K562 (cell line): ENCODE data around the gene ADAP2. TPM values are rescaled to one million over a fixed set of nuclear protein-coding genes. Genes with fewer than 3 reads are reported as not detected.

Experiments used
- CGGBP1 ChIP-seq: fragments of 250-450 bp; sonication (Bioruptor Pico); IDR thresholded peaks from 2 replicates; pipeline ENCODE4 v1.9.0; 2021; ENCODE audit warnings: mild to moderate bottlenecking
- HIVEP1 ChIP-seq: fragments of 250-450 bp; sonication (Bioruptor Pico); IDR thresholded peaks from 2 replicates; pipeline ENCODE4 v1.4.0; 2020; ENCODE audit warnings: mild to moderate bottlenecking
- KLF6 ChIP-seq: fragments of 250-450 bp; sonication (Bioruptor Pico); IDR thresholded peaks from 2 replicates; pipeline ENCODE4 v1.4.0; 2020; ENCODE audit warnings: mild to moderate bottlenecking, moderate library complexity, borderline replicate concordance
- NEUROD1 ChIP-seq: fragments of 150-350 bp; IDR thresholded peaks from 2 replicates; pipeline ENCODE4 v1.6.1; 2014; ENCODE audit warnings: borderline replicate concordance, low read length, low read depth; ENCODE audit not compliant: partially characterized antibody
- NRF1 ChIP-seq, 2 experiments: fragments of 450-650 bp; IDR thresholded peaks in 1 of 2; conservative IDR thresholded peaks in 1 of 2; 2 replicates each; pipeline ENCODE4 v1.6.1; 2014; ENCODE audit warnings: mild to moderate bottlenecking in 2 of 2
- POLR2A ChIP-seq: fragments of 450-650 bp; conservative IDR thresholded peaks from 2 replicates; pipeline ENCODE4 v1.6.1; 2016
- TEAD2 ChIP-seq: fragments of 450-650 bp; IDR thresholded peaks from 2 replicates; pipeline ENCODE4 v1.6.1; 2016; ENCODE audit warnings: missing genetic modification characterization, control low read depth, missing compliant biosample characterization
- YY1 ChIP-seq, 3 experiments: IDR thresholded peaks; 2 replicates each; pipeline ENCODE4 v1.6.1; 2011; ENCODE audit warnings: low read length in 2 of 3, mild to moderate bottlenecking in 2 of 3, moderate library complexity in 2 of 3, borderline replicate concordance in 1 of 3, control low read depth in 1 of 3, low read depth in 1 of 3; ENCODE audit not compliant: insufficient read depth in 3 of 3, insufficient replicate concordance in 2 of 3, control insufficient read depth in 1 of 3, insufficient read length in 1 of 3; ENCODE audit errors: extremely low read depth in 1 of 3
- ZBTB11 ChIP-seq, 3 experiments: fragments of 200-800 bp in 1 of 3; fragments of 250-450 bp in 1 of 3; fragments of 450-650 bp in 1 of 3; sonication (Bioruptor Pico) in 1 of 3; sonication (Bioruptor generic) in 1 of 3; formaldehyde crosslinking in 1 of 3; IDR thresholded peaks; 2 replicates each; pipeline versions ENCODE4 v1.6.1 to v1.8.0; 2016 to 2022; ENCODE audit warnings: mild to moderate bottlenecking in 2 of 3, missing genetic modification characterization in 2 of 3, missing compliant biosample characterization in 1 of 3, moderate library complexity in 1 of 3
- ZBTB9 ChIP-seq: fragments of 450-650 bp; formaldehyde crosslinking; IDR thresholded peaks from 2 replicates; pipeline ENCODE4 v1.4.0; 2020; ENCODE audit warnings: mild to moderate bottlenecking, moderate library complexity
- ZNF224 ChIP-seq: sonication (generic); formaldehyde crosslinking; IDR thresholded peaks from 2 replicates; pipeline ENCODE4 v1.8.0; 2022; ENCODE audit warnings: mild to moderate bottlenecking, missing genetic modification reagents
- ZNF23 ChIP-seq: fragments of 250-450 bp; sonication (Bioruptor Pico); IDR thresholded peaks from 2 replicates; pipeline ENCODE4 v1.4.0; 2020; ENCODE audit warnings: mild to moderate bottlenecking
- ZNF696 ChIP-seq: fragments of 250-450 bp; sonication (Bioruptor Pico); conservative IDR thresholded peaks from 2 replicates; pipeline ENCODE4 v1.4.0; 2020; ENCODE audit warnings: mild to moderate bottlenecking, moderate library complexity
- polyA plus RNA-seq, 8 experiments: library from polyadenylated mRNA; depleted of rRNA in 4 of 8; stranded (reverse) in 5 of 8; unstranded in 3 of 8; fragments of >200 nt; fragmentation: Nextera tagmentation in 2 of 8; fragmentation: Illumina TruSeq in 1 of 8; extraction: Ambion mirVana in 2 of 8; extraction: Trizol in 1 of 8; gene quantifications; 2 replicates each; pipeline versions ENCODE4 v1.2.1 to v1.2.3, GENCODE V29; 2011 to 2014; ENCODE audit warnings: inconsistent platforms in 1 of 8, missing spikeins in 1 of 8
- total RNA-seq, 7 experiments: library from RNA; depleted of rRNA in 6 of 7; stranded (reverse); fragments of >200 nt in 6 of 7; fragmentation: Illumina TruSeq in 2 of 7; extraction: Trizol in 2 of 7; gene quantifications; 2 replicates each; pipeline versions ENCODE4 v1.2.1 to v1.2.3, GENCODE V29; 2011 to 2021; ENCODE audit warnings: low replicate concordance in 1 of 7
- TF ChIP-seq, protein P1 (sequence below): fragments of 250-450 bp; sonication (Bioruptor Pico); IDR thresholded peaks from 2 replicates; pipeline ENCODE4 v1.5.0; 2021; ENCODE audit warnings: mild to moderate bottlenecking, moderate library complexity
- TF ChIP-seq, protein P2 (sequence below): fragments of 250-450 bp; sonication (Bioruptor Pico); IDR thresholded peaks from 2 replicates; pipeline ENCODE4 v1.8.0; 2022; ENCODE audit warnings: inconsistent platforms, mild to moderate bottlenecking, moderate library complexity, borderline replicate concordance
- TF ChIP-seq, protein P3 (sequence below): sonication (generic); formaldehyde crosslinking; IDR thresholded peaks from 2 replicates; pipeline ENCODE4 v1.8.0; 2022; ENCODE audit warnings: mild to moderate bottlenecking, missing genetic modification reagents

ADAP2 gene
- total and polyA plus RNA-seq, 9 of the 15 experiments (the other 6 are each of a cell fraction or from before 2014, with no cell fraction given) = 0.06 to 0.73 (median 0.23) TPM; not detected in 5

DNA sequence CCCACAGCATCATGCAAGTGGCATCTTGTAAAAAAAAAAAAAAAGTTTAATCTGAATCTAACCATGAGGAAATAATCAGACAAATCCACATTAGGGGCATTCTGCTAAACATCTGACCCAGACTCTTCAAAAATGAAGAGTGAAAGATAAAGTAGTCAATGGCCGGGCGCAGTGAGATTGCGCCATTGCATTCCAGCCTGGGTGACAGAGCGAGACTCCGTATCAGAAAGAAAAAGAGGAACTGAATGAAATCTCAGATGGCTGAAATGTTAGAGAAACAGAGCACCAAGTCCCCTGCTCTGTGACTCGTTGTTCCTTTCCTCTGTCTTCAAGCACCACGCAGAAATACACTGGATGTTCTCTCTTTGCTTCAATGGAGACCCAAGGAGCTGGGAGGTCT, 36.4 kb downstream of the ADAP2 start (continued):
- TF ChIP-seq NEUROD1 (no peak), ZNF224 (CRISPR knock-in tag) (no peak), CGGBP1 (CRISPR knock-in tag) (no peak), POLR2A (no peak), ZBTB9 (no peak), ZBTB11 (CRISPR knock-in tag; IDR thresholded peaks at IDR 0.05) (no peak), TEAD2 (tag) (peak; percentile 85), ZNF23 (CRISPR knock-in tag) (no peak), ZNF696 (CRISPR knock-in tag) (no peak), NRF1 (conservative IDR thresholded peaks at IDR 0.05 in 1 of 2, IDR thresholded peaks at IDR 0.05 in 1 of 2) (0 out of 4 replicates have a peak, but pooled peaks of 1 of the 2 experiments have one; percentile 25), YY1 (IDR thresholded peaks at IDR 0.05; ENCODE audit: borderline replicate concordance in 1 of 3, control insufficient read depth in 1 of 3, extremely low read depth in 1 of 3, insufficient read depth in 3 of 3, insufficient read length in 1 of 3, insufficient replicate concordance in 2 of 3, low read depth in 1 of 3, low read length in 2 of 3) (peak in 1 of 3 experiments; percentile 33), HIVEP1 (no peak), KLF6 (CRISPR knock-in tag) (no peak)
- TF ChIP-seq, protein P1, sequence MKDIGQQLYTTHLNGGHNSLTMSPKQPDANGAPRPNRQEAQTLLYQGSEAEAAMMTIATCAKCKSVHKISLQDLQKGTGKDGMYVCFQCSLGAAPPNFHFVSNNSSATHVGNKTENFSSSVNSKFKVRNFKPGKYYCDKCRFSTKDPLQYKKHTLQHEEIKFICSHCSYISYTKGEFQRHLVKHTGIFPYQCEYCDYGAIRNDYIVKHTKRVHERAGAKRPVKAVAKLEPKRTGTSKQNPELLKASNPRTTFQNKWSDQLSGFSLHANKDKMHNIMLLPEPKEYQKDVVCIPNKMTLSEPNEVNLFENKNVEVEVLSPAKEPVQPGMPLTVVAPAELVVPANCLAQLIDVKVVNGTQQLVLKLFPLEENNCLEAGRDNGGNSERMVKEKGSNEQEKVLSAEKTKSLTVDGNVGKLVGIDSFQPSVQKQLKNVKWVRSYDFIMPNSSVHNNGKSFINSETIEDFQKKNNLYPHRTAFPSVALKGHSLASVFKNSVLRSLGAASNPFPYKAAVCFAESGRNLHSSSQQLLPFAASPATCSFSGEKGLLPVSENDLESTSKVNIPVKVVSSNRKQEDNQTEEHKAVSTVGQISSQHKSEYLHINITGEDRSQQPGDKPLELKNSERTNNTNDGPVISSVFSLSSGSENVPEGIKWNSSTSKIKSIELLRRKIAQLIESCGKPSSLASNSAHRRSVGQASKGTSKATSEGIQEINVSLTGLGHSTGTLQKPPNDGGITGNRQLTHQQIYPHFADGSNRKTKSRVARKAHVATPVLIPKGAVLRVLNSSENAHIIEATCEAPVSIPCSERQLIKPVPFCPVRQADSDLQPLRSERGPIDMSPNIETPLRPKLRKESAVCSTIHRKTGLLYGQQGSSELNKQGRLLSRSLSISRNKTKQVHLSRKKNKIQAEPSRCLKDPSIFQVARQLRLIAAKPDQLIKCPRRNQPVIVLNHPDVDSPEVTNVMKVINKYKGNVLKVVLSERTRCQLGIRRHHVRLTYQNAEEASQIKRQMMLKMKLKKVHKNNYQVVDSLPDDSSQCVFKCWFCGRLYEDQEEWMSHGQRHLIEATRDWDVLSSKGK = no peak
- TF ChIP-seq, protein P2, sequence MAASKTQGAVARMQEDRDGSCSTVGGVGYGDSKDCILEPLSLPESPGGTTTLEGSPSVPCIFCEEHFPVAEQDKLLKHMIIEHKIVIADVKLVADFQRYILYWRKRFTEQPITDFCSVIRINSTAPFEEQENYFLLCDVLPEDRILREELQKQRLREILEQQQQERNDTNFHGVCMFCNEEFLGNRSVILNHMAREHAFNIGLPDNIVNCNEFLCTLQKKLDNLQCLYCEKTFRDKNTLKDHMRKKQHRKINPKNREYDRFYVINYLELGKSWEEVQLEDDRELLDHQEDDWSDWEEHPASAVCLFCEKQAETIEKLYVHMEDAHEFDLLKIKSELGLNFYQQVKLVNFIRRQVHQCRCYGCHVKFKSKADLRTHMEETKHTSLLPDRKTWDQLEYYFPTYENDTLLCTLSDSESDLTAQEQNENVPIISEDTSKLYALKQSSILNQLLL (CRISPR knock-in tag) = no peak
- TF ChIP-seq, protein P3, sequence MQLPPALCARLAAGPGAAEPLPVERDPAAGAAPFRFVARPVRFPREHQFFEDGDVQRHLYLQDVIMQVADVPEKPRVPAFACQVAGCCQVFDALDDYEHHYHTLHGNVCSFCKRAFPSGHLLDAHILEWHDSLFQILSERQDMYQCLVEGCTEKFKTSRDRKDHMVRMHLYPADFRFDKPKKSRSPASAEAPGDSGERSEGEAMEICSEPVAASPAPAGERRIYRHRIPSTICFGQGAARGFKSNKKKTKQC (CRISPR knock-in tag) = no peak
